Upper lobe of left lung (tissue), 6 donors: ENCODE measurements around the gene RAC3. TPM values are rescaled to one million over a fixed set of nuclear protein-coding genes. Genes with fewer than 3 reads are reported as not detected.
A peak's percentile ranks its signal among the peaks of the same experiment; 100 is the strongest.

Experiments
- ATAC-seq, 2 donors: fragments of 200-7000 bp; cut with Tn5 transposase; one replicate each; pipeline ENCODE4 v1.9.1; 2022; ENCODE audit warnings: mild to moderate bottlenecking in 2 of 2, moderate library complexity in 2 of 2; ENCODE audit not compliant: low FRiP score in 2 of 2
- DNase-seq, 2 donors: peaks; one replicate each; pipeline ENCODE4 v3.0.0-alpha.2; 2019 to 2020
- H3K27ac ChIP-seq, 4 donors: fragments of 200-600 bp; sonication (generic); one replicate each; pipeline ENCODE4 v1.5.1; 2016 to 2019
- H3K27me3 ChIP-seq, 4 donors: fragments of 200-600 bp; sonication (generic); one replicate each; pipeline ENCODE4 v1.5.1; 2017 to 2019
- H3K36me3 ChIP-seq, 4 donors: fragments of 200-600 bp; sonication (generic); one replicate each; pipeline ENCODE4 v1.5.1; 2016 to 2019
- H3K4me1 ChIP-seq, 4 donors: fragments of 200-600 bp; sonication (generic); one replicate each; pipeline ENCODE4 v1.5.1; 2018 to 2019
- H3K4me3 ChIP-seq, 4 donors: fragments of 200-600 bp; sonication (generic); one replicate each; pipeline ENCODE4 v1.5.1; 2017 to 2019; ENCODE audit warnings: mild to moderate bottlenecking in 2 of 4, moderate library complexity in 1 of 4
- H3K9me3 ChIP-seq, 4 donors: fragments of 200-600 bp; sonication (generic); one replicate each; pipeline ENCODE4 v1.5.1; 2018 to 2019
- CTCF ChIP-seq, 6 experiments: fragments of 450-650 bp in 4 of 6; fragments of 200-600 bp in 2 of 6; sonication (generic) in 2 of 6; IDR thresholded peaks; one replicate each; pipeline ENCODE4 v1.5.1; 2016 to 2019; ENCODE audit warnings: antibody characterized with exemption in 6 of 6
- EP300 ChIP-seq, 4 donors: sonication (generic); formaldehyde crosslinking; IDR thresholded peaks; one replicate each; pipeline ENCODE4 v1.5.1; 2017; ENCODE audit warnings: antibody characterized with exemption in 4 of 4, control low read depth in 2 of 4
- POLR2A ChIP-seq, 4 donors: fragments of 450-650 bp; IDR thresholded peaks; one replicate each; pipeline ENCODE4 v1.5.1; 2016 to 2017; ENCODE audit warnings: antibody characterized with exemption in 4 of 4, mild to moderate bottlenecking in 2 of 4
- POLR2AphosphoS5 ChIP-seq, 2 donors: sonication (generic); formaldehyde crosslinking; IDR thresholded peaks; one replicate each; pipeline ENCODE4 v1.5.1; 2017; ENCODE audit warnings: antibody characterized with exemption in 2 of 2
- WGBS, 2 donors: methylation state at CpG; one replicate each; pipeline ENCODE4 v1.1.5; 2017 to 2018; 5-methylcytosine and 5-hydroxymethylcytosine counted together
- total RNA-seq, 6 donors: library from RNA; depleted of rRNA in 4 of 6; stranded (reverse); fragments of >200 nt in 4 of 6; gene quantifications; one replicate each; pipeline versions ENCODE4 v1.1.0 to v1.2.1, GENCODE V29; 2016 to 2021
- donor health status: DM: no; HTN: no; CAD: no; lungs with moderate emphysema.
- donor health status: DM: no; HTN: yes; CAD: no; lungs with severe emphysema.

RAC3 gene
- total RNA-seq, 6 donors from 2014 or later, result 3.0 to 12.6 (median 7.1) TPM

GRCh38 chr17:82004517-82005455, 26.7 kb upstream of the RAC3 start:
- H3K9me3 ChIP-seq, result no peaks in the 10 kb centered on the region
- no peak for ATAC-seq
- DNase-seq, result peak in 1 of 2 donors; percentile 74
- no peak overlapping the region for H3K27ac ChIP-seq
- H3K4me1 ChIP-seq, result peaks cover 0 to 10% (median 6%) of the 10 kb centered on the region in 4 donors
- H3K36me3 ChIP-seq, result peaks cover 0 to 5% (median 0%) of the 10 kb centered on the region in 4 donors
- TF ChIP-seq CTCF (IDR thresholded peaks at IDR 0.05) (no peak), POLR2AphosphoS5 (IDR thresholded peaks at IDR 0.05) (no peak)
- H3K27me3 ChIP-seq, result no peaks in the 10 kb centered on the region
- WGBS, 2 donors, result 93 to 94% methylated on average over 24 to 37 of the region's 41 CpGs
- no peak overlapping the region for H3K4me3 ChIP-seq

- 85 to 92% methylated on average over 29 to 30 of the region's 30 CpGs for WGBS, 2 donors
- peak in 1 of 2 donors; percentile 71 for DNase-seq
- no peak for TF ChIP-seq CTCF (IDR thresholded peaks at IDR 0.05)
- no peak for TF ChIP-seq EP300 (IDR thresholded peaks at IDR 0.05)
- no peak for TF ChIP-seq POLR2AphosphoS5 (IDR thresholded peaks at IDR 0.05)
- TF ChIP-seq POLR2A (IDR thresholded peaks at IDR 0.05), result no peak
- ATAC-seq, result no peak
- Histone ChIP-seq H3K27ac (no peak overlapping the region), H3K4me3 (no peak overlapping the region), H3K27me3 (no peaks in the 10 kb centered on the region), H3K36me3 (peaks cover 0 to 5% (median 0%) of the 10 kb centered on the region in 4 donors), H3K4me1 (peaks cover 0 to 4% (median 0%) of the 10 kb centered on the region in 4 donors), H3K9me3 (no peaks in the 10 kb centered on the region)
These were observed 25.7 kb upstream of the RAC3 start for GRCh38 chr17:82005701-82006348.

GRCh38 chr17:82006468-82007227, 24.8 kb upstream of the RAC3 start:
- H3K36me3 ChIP-seq, result peaks cover 0 to 10% (median 2%) of the 10 kb centered on the region in 4 donors
- H3K4me3 ChIP-seq, result no peak overlapping the region
- peaks cover 0 to 5% (median under 1%) of the 10 kb centered on the region in 4 donors for H3K4me1 ChIP-seq
- 80 to 82% methylated on average over 18 to 23 of the region's 24 CpGs for WGBS, 2 donors
- no peaks in the 10 kb centered on the region for H3K9me3 ChIP-seq
- H3K27ac ChIP-seq, result no peak overlapping the region
- H3K27me3 ChIP-seq, result no peaks in the 10 kb centered on the region
- ATAC-seq (no peak), DNase-seq (peak in 1 of 2 donors; percentile 75)
- no peak for TF ChIP-seq CTCF (IDR thresholded peaks at IDR 0.05)
- TF ChIP-seq POLR2AphosphoS5 (IDR thresholded peaks at IDR 0.05), result no peak
- TF ChIP-seq EP300 (IDR thresholded peaks at IDR 0.05), result no peak
- no peak for TF ChIP-seq POLR2A (IDR thresholded peaks at IDR 0.05)

GRCh38 chr17:82007228-82007494, 24.3 kb upstream of the RAC3 start:
- 95% methylated on average over 6 of the region's 6 CpGs; no CpG with 5 or more reads in 1 of the 2 donors for WGBS, 2 donors
- H3K9me3 ChIP-seq, result no peaks in the 10 kb centered on the region
- no peak overlapping the region for H3K4me3 ChIP-seq
- no peak for DNase-seq
- TF ChIP-seq POLR2A (IDR thresholded peaks at IDR 0.05), result no peak
- TF ChIP-seq CTCF (IDR thresholded peaks at IDR 0.05), result no peak
- no peak for TF ChIP-seq EP300 (IDR thresholded peaks at IDR 0.05)
- peaks cover 0 to 11% (median 3%) of the 10 kb centered on the region in 4 donors for H3K4me1 ChIP-seq
- no peak for ATAC-seq
- H3K27me3 ChIP-seq, result no peaks in the 10 kb centered on the region
- peaks cover 0 to 15% (median 2%) of the 10 kb centered on the region in 4 donors for H3K36me3 ChIP-seq
- no peak overlapping the region for H3K27ac ChIP-seq
